OCI-LY1 (cell line): Measurements from ENCODE around the gene IL18R1.

Experiments used
- EZH2 ChIP-seq: fragments of 200-600 bp; sonication (generic), shearing (Covaris generic); IDR thresholded peaks from 2 replicates; pipeline ENCODE4 v1.8.0; 2017; ENCODE audit warnings: borderline replicate concordance, mixed run types, mild to moderate bottlenecking, antibody characterized with exemption, low read length, moderate library complexity, mixed read lengths
- TF ChIP-seq, protein P1 (sequence below): fragments of 200-600 bp; sonication (generic), shearing (Covaris generic); IDR thresholded peaks from 2 replicates; pipeline ENCODE4 v1.5.1; 2017; ENCODE audit warnings: mild to moderate bottlenecking, antibody characterized with exemption, low read length, moderate library complexity, mixed read lengths

DNA sequence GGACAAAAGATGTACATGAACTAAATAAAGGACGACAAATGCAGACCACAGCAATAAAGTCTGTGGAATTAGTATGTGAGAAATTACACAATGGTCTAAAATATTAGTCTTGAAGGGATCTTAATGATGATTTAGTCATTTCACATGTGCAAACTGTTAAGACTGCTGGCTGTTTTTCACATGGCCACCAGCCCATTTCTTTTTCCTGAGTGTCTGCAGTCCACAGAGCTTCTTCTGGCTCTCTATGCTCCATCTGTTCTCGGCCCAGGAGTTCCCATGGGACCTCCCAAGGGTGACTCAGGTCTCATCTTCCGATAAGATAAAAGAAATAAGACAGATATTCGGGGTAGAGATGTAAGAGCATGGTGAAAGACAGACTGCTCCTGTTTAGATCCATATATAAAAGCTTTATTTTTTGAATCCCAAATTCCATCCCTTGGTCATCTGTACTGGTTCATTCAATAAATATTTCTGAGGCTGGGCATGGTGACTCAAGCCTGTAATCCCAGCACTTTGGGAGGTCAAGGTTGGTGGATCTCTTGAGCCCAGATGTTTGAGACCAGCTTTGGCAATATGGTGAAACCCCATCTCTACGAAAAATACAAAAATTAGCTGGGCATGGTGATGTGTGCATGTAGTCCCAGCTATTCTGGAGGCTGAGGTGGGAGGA, 24.1 kb upstream of the IL18R1 start:
- TF ChIP-seq EZH2: no peak
- TF ChIP-seq, protein P1, sequence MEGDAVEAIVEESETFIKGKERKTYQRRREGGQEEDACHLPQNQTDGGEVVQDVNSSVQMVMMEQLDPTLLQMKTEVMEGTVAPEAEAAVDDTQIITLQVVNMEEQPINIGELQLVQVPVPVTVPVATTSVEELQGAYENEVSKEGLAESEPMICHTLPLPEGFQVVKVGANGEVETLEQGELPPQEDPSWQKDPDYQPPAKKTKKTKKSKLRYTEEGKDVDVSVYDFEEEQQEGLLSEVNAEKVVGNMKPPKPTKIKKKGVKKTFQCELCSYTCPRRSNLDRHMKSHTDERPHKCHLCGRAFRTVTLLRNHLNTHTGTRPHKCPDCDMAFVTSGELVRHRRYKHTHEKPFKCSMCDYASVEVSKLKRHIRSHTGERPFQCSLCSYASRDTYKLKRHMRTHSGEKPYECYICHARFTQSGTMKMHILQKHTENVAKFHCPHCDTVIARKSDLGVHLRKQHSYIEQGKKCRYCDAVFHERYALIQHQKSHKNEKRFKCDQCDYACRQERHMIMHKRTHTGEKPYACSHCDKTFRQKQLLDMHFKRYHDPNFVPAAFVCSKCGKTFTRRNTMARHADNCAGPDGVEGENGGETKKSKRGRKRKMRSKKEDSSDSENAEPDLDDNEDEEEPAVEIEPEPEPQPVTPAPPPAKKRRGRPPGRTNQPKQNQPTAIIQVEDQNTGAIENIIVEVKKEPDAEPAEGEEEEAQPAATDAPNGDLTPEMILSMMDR: no peak
